ENCODE data around the gene SPSB1.

The SPSB1 gene

DNA sequence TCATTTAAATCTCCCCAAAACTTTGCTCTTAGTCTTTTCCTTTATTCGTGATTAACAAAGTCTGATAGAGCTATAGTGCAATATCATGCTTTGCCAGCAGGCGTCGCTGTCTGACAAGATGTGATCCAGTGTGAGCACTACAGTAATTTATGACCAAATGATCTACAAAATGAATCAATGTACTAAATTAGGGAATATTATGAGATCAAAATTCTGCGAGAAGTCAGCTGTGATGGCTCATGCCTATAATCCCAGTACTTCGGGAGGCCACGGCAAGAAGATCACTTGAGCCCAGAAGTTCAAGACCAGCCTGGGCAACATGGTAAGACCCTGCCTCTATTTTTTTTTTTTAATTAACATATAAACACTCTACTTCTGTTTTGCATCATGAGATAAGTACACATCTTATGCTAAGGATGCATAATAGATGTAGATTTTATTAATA, 3.6 kb upstream of the SPSB1 start (continued):
- TF ChIP-seq, protein P1, sequence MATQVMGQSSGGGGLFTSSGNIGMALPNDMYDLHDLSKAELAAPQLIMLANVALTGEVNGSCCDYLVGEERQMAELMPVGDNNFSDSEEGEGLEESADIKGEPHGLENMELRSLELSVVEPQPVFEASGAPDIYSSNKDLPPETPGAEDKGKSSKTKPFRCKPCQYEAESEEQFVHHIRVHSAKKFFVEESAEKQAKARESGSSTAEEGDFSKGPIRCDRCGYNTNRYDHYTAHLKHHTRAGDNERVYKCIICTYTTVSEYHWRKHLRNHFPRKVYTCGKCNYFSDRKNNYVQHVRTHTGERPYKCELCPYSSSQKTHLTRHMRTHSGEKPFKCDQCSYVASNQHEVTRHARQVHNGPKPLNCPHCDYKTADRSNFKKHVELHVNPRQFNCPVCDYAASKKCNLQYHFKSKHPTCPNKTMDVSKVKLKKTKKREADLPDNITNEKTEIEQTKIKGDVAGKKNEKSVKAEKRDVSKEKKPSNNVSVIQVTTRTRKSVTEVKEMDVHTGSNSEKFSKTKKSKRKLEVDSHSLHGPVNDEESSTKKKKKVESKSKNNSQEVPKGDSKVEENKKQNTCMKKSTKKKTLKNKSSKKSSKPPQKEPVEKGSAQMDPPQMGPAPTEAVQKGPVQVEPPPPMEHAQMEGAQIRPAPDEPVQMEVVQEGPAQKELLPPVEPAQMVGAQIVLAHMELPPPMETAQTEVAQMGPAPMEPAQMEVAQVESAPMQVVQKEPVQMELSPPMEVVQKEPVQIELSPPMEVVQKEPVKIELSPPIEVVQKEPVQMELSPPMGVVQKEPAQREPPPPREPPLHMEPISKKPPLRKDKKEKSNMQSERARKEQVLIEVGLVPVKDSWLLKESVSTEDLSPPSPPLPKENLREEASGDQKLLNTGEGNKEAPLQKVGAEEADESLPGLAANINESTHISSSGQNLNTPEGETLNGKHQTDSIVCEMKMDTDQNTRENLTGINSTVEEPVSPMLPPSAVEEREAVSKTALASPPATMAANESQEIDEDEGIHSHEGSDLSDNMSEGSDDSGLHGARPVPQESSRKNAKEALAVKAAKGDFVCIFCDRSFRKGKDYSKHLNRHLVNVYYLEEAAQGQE (tag by site-specific recombination; IDR thresholded peaks at IDR 0.05) = no peak
- TF ChIP-seq ZNF114 (tag by site-specific recombination; IDR thresholded peaks at IDR 0.05) = no peak
- TF ChIP-seq PRDM6 (tag by site-specific recombination; IDR thresholded peaks at IDR 0.05) = no peak
- TF ChIP-seq ZXDB (tag by site-specific recombination; IDR thresholded peaks at IDR 0.05) = no peak
- TF ChIP-seq MEIS1 (CRISPR knock-in tag; IDR thresholded peaks at IDR 0.05; ENCODE audit: borderline replicate concordance) = no peak
- peak; percentile 98 for TF ChIP-seq SETDB1 (IDR thresholded peaks at IDR 0.05; ENCODE audit: insufficient read length, low read length)
- no peak for TF ChIP-seq FEZF1 (tag by site-specific recombination; IDR thresholded peaks at IDR 0.05)
- TF ChIP-seq ZNF324 (tag by site-specific recombination; IDR thresholded peaks at IDR 0.05) = 0 out of 2 replicates have a peak, but pooled peaks have one; percentile 76
- TF ChIP-seq ZNF560 (tag by site-specific recombination; IDR thresholded peaks at IDR 0.05; ENCODE audit: borderline replicate concordance) = no peak

DNA sequence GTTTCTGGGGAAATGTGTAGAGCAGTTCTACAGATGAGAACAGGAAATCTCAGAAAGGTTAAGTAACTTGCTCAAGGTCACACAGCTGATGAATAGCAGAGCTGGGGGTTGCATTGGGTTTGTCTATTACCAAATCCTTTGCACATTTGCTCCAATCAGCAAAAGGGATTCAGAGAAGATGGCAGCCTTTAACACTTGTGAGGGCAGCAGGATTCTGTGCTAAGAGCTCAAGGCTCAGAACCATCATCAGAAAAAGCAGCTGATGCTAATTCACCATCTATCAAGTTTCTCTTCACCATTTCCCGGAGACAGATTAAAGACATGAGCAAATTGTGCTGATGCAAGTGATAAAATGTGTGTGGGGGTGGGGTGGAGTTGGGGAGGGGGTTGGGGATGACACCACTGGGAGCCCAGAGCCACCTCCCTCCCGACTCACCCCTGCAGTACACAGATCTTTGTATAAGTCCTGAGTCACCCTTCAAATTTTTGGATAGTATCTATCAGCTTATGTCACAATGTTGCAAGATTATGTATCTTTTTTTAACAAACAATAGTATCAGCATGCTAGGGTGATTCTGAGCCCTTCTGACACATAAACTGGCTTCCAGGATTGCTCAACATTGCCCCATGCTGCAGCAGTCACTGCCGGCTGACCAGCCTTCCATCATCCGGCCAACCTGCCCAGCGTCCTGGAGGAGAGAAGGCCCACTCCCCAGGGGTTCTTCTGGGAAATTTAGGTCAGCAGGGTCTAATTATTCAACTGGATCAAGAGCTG, 2.8 kb upstream of the SPSB1 start:
- TF ChIP-seq ELK4 (IDR thresholded peaks at IDR 0.05; ENCODE audit: borderline replicate concordance, low read depth, low read length) (no peak), ZNF768 (tag by site-specific recombination; IDR thresholded peaks at IDR 0.05) (peak; percentile 62; the same call in 1 of the 2 replicates)
- Histone ChIP-seq H3K9me3 (ENCODE audit: control insufficient read depth, insufficient read depth, low read depth, low read length) (no peaks in the 10 kb centered on the region), H3K4me1 (ENCODE audit: control insufficient read depth, insufficient read depth, low read length) (no peaks in the 10 kb centered on the region), H3K27ac (ENCODE audit: extremely low read depth, low read depth, low read length) (no peak overlapping the region), H3K36me3 (ENCODE audit: control insufficient read depth in 2 of 2, insufficient read depth in 1 of 2, low read length in 2 of 2) (no peaks in the 10 kb centered on the region), H3K4me3 (ENCODE audit: low read depth, low read length) (no peak overlapping the region)
- POLR2A ChIA-PET = interaction anchor here (0.6 to 1.1 kb wide), 2 partner anchors 184 to 249 kb away, joined by 4 to 5 read pairs; partner anchors contain the start of gene SLC25A33
- CTCF ChIA-PET = interaction anchor here (0.6 to 5.8 kb wide), 27 partner anchors 8 to 286 kb away, joined by 3 to 91 read pairs (median 4); no protein-coding TSS in a partner anchor

- ChIA-PET CTCF (interaction anchor here (0.8 to 5.8 kb wide), 5 partner anchors 10 to 204 kb away, joined by 3 to 91 read pairs (median 44); no protein-coding TSS in a partner anchor), POLR2A (interaction anchor here (0.5 kb wide), 1 partner anchor 157 kb away, joined by 4 read pairs; no protein-coding TSS in a partner anchor)
- H3K9me3 ChIP-seq (ENCODE audit: control insufficient read depth, insufficient read depth, low read depth, low read length) = no peaks in the 10 kb centered on the region
- TF ChIP-seq ZNF184 (tag by site-specific recombination; IDR thresholded peaks at IDR 0.05) (no peak), ZNF350 (tag by site-specific recombination; IDR thresholded peaks at IDR 0.05) (no peak), ZNF623 (tag by site-specific recombination; IDR thresholded peaks at IDR 0.05) (no peak), YY1 (tag by site-specific recombination; IDR thresholded peaks at IDR 0.05) (no peak), ZBTB20 (tag by site-specific recombination; IDR thresholded peaks at IDR 0.05) (0 out of 2 replicates have a peak, but pooled peaks have one; percentile 7), ZNF600 (tag by site-specific recombination; IDR thresholded peaks at IDR 0.05) (peak; percentile 57)
- H3K4me3 ChIP-seq (ENCODE audit: low read depth, low read length) = no peak overlapping the region
- no peaks in the 10 kb centered on the region for H3K4me1 ChIP-seq (ENCODE audit: control insufficient read depth, insufficient read depth, low read length)
- H3K36me3 ChIP-seq (ENCODE audit: control insufficient read depth in 2 of 2, insufficient read depth in 1 of 2, low read length in 2 of 2) = peaks cover 0 to 3% of the 10 kb centered on the region in 2 experiments; a peak in 1 of 3 replicates
- no peak overlapping the region; the same call in 1 of the 2 replicates for H3K27ac ChIP-seq (ENCODE audit: extremely low read depth, low read depth, low read length)
Measured at GRCh38 chr1:9291914-9292360, 757 bp upstream of the SPSB1 start.
